ENCODE results near the gene GIN1. TPM values are rescaled to one million over a fixed set of nuclear protein-coding genes. Genes with fewer than 3 reads are reported as not detected.

GIN1 gene
- total and polyA plus RNA-seq, 10 of the 15 experiments (the other 5 are each of a cell fraction or from before 2014, with no cell fraction given), result 3.3 to 9.7 (median 6.8) TPM

- H4K20me1 ChIP-seq (ENCODE audit: control insufficient read depth, insufficient read depth), result no peaks in the 10 kb centered on the region
- ATAC-seq, result no peak
- H3K4me2 ChIP-seq (ENCODE audit: control insufficient read depth, insufficient read depth), result no peak overlapping the region
- no peak overlapping the region for H3K4me3 ChIP-seq
- H3K9me3 ChIP-seq (replicated peaks; ENCODE audit: control insufficient read depth, insufficient read depth, low read length), result peaks cover 7% of the 10 kb centered on the region; the same call in 2 of the 3 replicates
- no TSS peak for BruUV-seq (replicated peaks)
- no peak for FAIRE-seq
- SMC1A ChIA-PET (ENCODE audit: uncharacterized antibody, unreplicated experiment), result interaction anchor here (1.1 kb wide), 1 partner anchor 11 kb away, joined by 4 read pairs; the partner anchor contains the start of genes GIN1 and PPIP5K2
- POLR2A ChIA-PET, result interaction anchor here (1.0 to 1.2 kb wide), 2 partner anchors 9 to 11 kb away, joined by 3 to 5 read pairs; partner anchors contain the start of genes GIN1 and PPIP5K2
- in situ Hi-C loops (cut with MboI), result no loop called here
- CTCF ChIA-PET, result interaction anchor here (1.2 to 1.5 kb wide), 3 partner anchors 12 to 29 kb away, joined by 3 to 4 read pairs (median 3); no protein-coding TSS in a partner anchor
- no peak overlapping the region for H3K9ac ChIP-seq (ENCODE audit: control insufficient read depth, insufficient read depth, low read length)
- DNase-seq (ENCODE audit: low read depth, low spot score), result no peak
- no peaks in the 10 kb centered on the region; the same call in 1 of the 2 replicates for H3K79me2 ChIP-seq (ENCODE audit: control insufficient read depth, insufficient read depth, low read length)
- intact Hi-C loops (cut with micrococcal nuclease; ENCODE audit: unreplicated experiment), result no loop called here
- 0% methylated on average over 1 of the region's 1 CpG for WGBS (ENCODE audit: insufficient coverage, insufficient replicate concordance, low lambda C conversion rate, missing lambda C conversion rate)
- H2AFZ ChIP-seq (ENCODE audit: control insufficient read depth, low read depth, low read length), result no peak overlapping the region
- no peaks in the 10 kb centered on the region for H3K27me3 ChIP-seq (replicated peaks in 1 of 2; ENCODE audit: control insufficient read depth in 2 of 2, insufficient read depth in 2 of 2, low read length in 1 of 2)
- RAD21 ChIA-PET (ENCODE audit: unreplicated experiment), result interaction anchor here (0.7 to 1.3 kb wide), 3 partner anchors 11 to 115 kb away, joined by 3 read pairs; partner anchors contain the start of genes GIN1 and PPIP5K2
- H3K27ac ChIP-seq (ENCODE audit: control insufficient read depth, insufficient read depth), result no peak overlapping the region
- no peaks in the 10 kb centered on the region; a peak in 1 of 4 replicates for H3K36me3 ChIP-seq (ENCODE audit: control insufficient read depth in 2 of 2, insufficient read depth in 2 of 2, low read length in 1 of 2)
- no peaks in the 10 kb centered on the region for H3K4me1 ChIP-seq (ENCODE audit: control insufficient read depth, insufficient read depth, low read length)
- TF ChIP-seq SMAD1 (IDR thresholded peaks at IDR 0.05; ENCODE audit: low read depth, partially characterized antibody) (no peak), BCLAF1 (IDR thresholded peaks at IDR 0.05) (no peak), SMARCA5 (IDR thresholded peaks at IDR 0.05) (no peak), USF2 (IDR thresholded peaks at IDR 0.05; ENCODE audit: borderline replicate concordance, low read depth, low read length) (no peak)
Measured at GRCh38 chr5:103109277-103109676, 10.7 kb downstream of the GIN1 start.
